ENCODE data around the gene ZC3H14. TPM values are rescaled to one million over a fixed set of nuclear protein-coding genes. Genes with fewer than 3 reads are reported as not detected.

ZC3H14 gene
- polyA plus RNA-seq, 1 donor, result 116 TPM

- DNase-seq, result no peak
These were observed 37.1 kb downstream of the ZC3H14 start for GRCh38 chr14:88599761-88600439.

GRCh38 chr14:88604212-88604611 lies 41.4 kb downstream of the ZC3H14 start:
- DNase-seq, result no peak

- no peak for DNase-seq
These were observed 42.8 kb downstream of the ZC3H14 start for GRCh38 chr14:88605594-88605993.

- DNase-seq, result no peak
These were observed 45.0 kb downstream of the ZC3H14 start for GRCh38 chr14:88607829-88608228.

- DNase-seq, result no peak
These were observed 49.0 kb downstream of the ZC3H14 start for GRCh38 chr14:88611878-88612277.

GRCh38 chr14:88612981-88613380 lies 50.1 kb downstream of the ZC3H14 start:
- DNase-seq, result no peak

GRCh38 chr14:88613552-88614010 lies 50.7 kb downstream of the ZC3H14 start:
- no peak for DNase-seq

GRCh38 chr14:88614218-88614907 lies 51.5 kb downstream of the ZC3H14 start:
- no peak for DNase-seq

- DNase-seq, result no peak
These were observed 53.9 kb downstream of the ZC3H14 start for GRCh38 chr14:88616697-88617096.

- no peak for DNase-seq
These were observed 54.6 kb downstream of the ZC3H14 start for GRCh38 chr14:88617479-88617878.

- no peak for DNase-seq
These were observed 55.6 kb downstream of the ZC3H14 start for GRCh38 chr14:88618476-88618875.

- DNase-seq, result no peak
These were observed 58.3 kb downstream of the ZC3H14 start for GRCh38 chr14:88621100-88621499.

GRCh38 chr14:88625671-88626070 lies 62.8 kb downstream of the ZC3H14 start:
- DNase-seq, result no peak

GRCh38 chr14:88628033-88628432 lies 65.2 kb downstream of the ZC3H14 start:
- no peak for DNase-seq

GRCh38 chr14:88628462-88628861 lies 65.6 kb downstream of the ZC3H14 start:
- DNase-seq, result peak; percentile 6

GRCh38 chr14:88630565-88630964 lies 67.7 kb downstream of the ZC3H14 start:
- no peak for DNase-seq

GRCh38 chr14:88631091-88631490 lies 68.3 kb downstream of the ZC3H14 start:
- no peak for DNase-seq

- DNase-seq, result no peak
These were observed 69.7 kb downstream of the ZC3H14 start for GRCh38 chr14:88632512-88632911.

GRCh38 chr14:88639221-88639620 lies 76.4 kb downstream of the ZC3H14 start:
- no peak for DNase-seq

- DNase-seq, result no peak
These were observed 97.2 kb downstream of the ZC3H14 start for GRCh38 chr14:88660056-88660455.

GRCh38 chr14:88667555-88668273 lies 104.9 kb downstream of the ZC3H14 start:
- peak; percentile 73 for DNase-seq

- DNase-seq, result no peak
These were observed 105.7 kb downstream of the ZC3H14 start for GRCh38 chr14:88668448-88669116.

- no peak for DNase-seq
These were observed 106.5 kb downstream of the ZC3H14 start for GRCh38 chr14:88669346-88669745.
